ENCODE measurements around the gene CACNA2D1. TPM values are rescaled to one million over a fixed set of nuclear protein-coding genes. Genes with fewer than 3 reads are reported as not detected.
A peak's percentile ranks its signal among the peaks of the same experiment; 100 is the strongest.
"Not testable (repeated sequence)": the region's sequence is repeated elsewhere in the genome, so short reads cannot be mapped to it uniquely, and the experiment has no call there.

Gene CACNA2D1
- total RNA-seq, 1 donor from 2014 or later: 16.9 TPM

- ATAC-seq (peak; percentile 63), DNase-seq (ENCODE audit: low spot score) (no peak)
- intact Hi-C loops (cut with DNase I): no loop called here
These were observed 399.0 kb downstream of the CACNA2D1 start for GRCh38 chr7:82044497-82045080.

DNA sequence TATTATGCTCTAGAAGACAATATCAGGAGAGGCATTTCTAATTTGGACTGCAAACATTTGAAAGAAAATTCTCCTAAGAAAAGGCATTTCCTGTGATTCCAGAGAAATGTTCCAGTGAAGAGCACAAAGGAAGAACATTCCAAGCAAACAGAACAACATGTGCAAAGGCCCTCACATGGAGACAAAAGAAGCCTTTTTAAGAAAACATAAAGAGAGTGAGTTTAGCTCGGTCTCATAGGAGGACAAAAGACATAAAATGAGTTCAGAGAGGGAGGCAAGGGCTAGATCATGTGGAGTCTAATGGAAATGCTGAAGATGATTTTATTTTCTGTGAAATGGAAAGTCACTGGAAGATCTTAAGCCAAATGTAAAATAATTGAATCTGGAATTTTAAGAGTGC, 404.0 kb downstream of the CACNA2D1 start:
- intact Hi-C loops (cut with DNase I): no loop called here
- no peak for ATAC-seq
- DNase-seq (ENCODE audit: low spot score): no peak

DNA sequence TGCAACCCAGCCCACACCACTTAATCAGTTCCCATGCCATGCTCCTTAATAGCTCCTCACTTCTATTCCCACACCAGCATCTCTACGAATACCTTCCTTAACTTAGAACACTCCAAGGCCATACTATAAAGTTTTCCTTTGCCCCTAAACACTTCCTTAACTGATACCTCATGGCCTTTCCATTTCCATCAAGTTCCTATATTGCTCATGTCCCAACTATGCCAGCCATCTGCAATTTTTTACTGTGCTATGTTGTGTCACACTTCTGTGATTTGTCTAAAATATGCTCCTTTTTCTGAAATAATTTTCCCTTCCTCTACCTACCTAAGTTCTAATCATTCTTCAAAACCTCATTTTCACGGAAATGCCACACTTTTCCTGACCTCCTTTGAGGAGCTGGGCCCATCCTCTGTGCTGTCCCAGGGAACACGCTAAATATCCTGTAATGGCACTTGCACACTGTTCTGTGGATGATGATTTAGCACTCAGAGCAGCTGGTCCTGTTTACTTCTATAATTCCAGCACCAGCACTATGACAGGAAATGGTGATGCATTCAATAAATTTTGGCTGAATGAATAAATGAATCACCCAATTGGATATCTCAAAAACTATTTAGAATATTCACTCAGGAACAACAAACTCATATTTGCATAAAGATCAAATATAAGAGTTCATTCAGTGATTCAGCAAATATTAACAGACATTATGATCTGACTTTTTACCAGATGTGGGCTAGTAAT, 407.3 kb downstream of the CACNA2D1 start:
- intact Hi-C loops (cut with DNase I): no loop called here
- no peak for ATAC-seq
- DNase-seq (ENCODE audit: low spot score): no peak

DNA sequence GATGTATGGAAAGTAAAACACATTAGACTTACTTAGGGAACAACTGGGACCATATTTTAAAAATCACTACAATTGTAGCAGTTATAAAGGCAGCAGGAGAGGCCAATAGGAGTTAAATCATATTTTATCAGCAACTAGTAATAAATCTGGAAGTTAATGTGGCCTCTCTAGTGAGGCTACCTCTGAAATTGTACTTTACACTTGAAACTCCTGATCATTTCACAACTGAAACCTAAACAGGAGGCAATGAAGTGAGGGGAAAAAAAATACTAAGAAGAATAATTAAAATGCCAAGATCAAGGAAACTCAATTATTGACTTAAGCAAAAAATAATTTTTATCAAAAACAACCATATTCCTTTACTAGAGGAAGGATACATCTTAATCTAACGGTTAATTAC, 408.1 kb downstream of the CACNA2D1 start:
- intact Hi-C loops (cut with DNase I): no loop called here
- ATAC-seq (no peak), DNase-seq (ENCODE audit: low spot score) (no peak)

- intact Hi-C loops (cut with DNase I): no loop called here
- ATAC-seq (no peak), DNase-seq (ENCODE audit: low spot score) (no peak)
These were observed 410.7 kb downstream of the CACNA2D1 start for GRCh38 chr7:82032901-82033300.

DNA sequence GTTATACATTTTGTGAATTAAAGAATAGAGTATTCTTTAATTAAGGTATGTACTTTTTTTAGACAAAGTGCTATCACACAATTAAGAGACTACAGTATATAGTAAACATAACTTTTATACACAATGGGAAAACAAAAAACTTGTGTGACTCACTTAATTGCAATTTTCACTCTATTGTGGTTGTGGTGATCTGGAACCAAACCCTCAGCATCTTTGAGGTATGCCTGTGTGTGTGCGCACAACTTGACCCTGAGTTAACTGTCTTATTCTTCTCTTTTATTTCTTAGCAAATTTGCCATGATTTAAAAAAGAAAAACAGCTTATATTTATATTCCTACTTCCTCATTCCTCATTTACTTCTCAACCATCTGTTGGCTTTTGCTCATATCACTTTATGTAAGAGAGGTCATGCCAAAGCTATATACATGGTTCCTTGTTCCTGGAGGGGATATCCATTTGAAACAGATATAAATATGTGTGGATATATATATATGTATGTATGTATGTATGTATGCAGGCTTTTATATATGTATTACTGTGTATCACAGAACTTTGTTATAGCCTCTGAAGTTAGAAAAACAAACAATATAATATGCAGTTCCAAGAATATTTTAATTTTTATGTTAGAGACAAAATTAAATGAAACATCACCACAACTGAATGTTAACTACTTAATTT, 414.2 kb downstream of the CACNA2D1 start:
- no peak for DNase-seq (ENCODE audit: low spot score)
- no peak for ATAC-seq
- intact Hi-C loops (cut with DNase I): no loop called here

GRCh38 chr7:82028097-82028496, 415.5 kb downstream of the CACNA2D1 start:
- DNase-seq (ENCODE audit: low spot score) (no peak), ATAC-seq (no peak)
- intact Hi-C loops (cut with DNase I): no loop called here

DNA sequence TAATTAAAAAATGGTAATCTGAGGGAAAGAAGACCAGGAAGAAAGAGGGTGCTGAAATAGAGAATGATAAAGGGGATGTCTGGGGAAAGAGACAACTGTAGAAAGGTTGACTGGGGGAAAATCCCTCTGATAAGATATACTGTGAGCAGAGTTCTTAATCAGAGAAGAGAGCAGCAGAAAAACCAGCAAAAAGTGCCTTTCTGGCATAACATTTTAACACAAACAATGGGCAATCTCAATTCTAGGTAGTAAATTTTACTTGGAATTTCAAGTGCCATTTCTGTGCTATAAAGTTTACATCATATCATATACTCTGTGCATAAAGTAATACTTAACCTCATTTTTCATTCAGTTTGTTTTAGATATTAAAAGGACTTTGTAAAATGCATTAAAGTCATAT, 421.9 kb downstream of the CACNA2D1 start:
- no peak for ATAC-seq
- intact Hi-C loops (cut with DNase I): no loop called here
- no peak for DNase-seq (ENCODE audit: low spot score)

DNA sequence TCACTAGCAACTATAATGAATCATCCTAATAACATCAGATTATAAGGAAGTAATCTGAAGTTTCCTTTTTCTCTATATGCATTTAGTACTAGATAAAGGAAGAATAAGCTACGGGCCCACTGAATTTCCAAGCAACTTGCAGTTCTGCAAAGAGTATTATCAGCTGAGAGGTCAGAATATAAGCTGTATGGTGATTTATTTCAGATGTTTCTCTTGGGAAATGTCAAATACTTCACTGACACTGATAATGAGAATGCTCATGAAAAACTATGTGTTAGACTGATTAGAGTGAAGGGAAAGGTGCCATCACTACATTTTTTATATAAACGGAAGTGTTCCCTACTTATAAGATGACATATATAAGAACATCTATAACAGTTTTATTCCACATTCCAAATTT, 422.5 kb downstream of the CACNA2D1 start:
- intact Hi-C loops (cut with DNase I): no loop called here
- ATAC-seq (no peak), DNase-seq (ENCODE audit: low spot score) (no peak)

- ATAC-seq: peak; percentile 42
- intact Hi-C loops (cut with DNase I): no loop called here
- no peak for DNase-seq (ENCODE audit: low spot score)
These were observed 423.8 kb downstream of the CACNA2D1 start for GRCh38 chr7:82019551-82020475.

DNA sequence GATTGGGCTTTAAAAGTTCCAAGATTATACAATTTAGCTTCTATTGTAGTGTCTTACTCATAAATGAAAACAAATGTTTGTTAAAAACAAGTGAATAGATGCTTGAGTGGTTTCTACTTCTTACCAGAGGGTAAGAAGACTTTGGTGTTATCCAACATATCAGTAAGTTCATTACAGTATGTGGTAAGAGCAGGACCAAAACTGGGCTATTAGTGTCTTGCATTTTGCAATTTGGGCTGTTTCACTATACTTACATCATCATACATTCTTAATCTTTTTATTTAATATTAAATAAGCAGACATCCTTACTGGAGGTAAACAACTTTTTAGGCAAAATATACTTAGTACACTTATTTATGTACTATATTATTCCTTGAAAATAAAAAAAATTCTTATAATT, 425.4 kb downstream of the CACNA2D1 start:
- intact Hi-C loops (cut with DNase I): no loop called here
- DNase-seq (ENCODE audit: low spot score) (no peak), ATAC-seq (no peak)

DNA sequence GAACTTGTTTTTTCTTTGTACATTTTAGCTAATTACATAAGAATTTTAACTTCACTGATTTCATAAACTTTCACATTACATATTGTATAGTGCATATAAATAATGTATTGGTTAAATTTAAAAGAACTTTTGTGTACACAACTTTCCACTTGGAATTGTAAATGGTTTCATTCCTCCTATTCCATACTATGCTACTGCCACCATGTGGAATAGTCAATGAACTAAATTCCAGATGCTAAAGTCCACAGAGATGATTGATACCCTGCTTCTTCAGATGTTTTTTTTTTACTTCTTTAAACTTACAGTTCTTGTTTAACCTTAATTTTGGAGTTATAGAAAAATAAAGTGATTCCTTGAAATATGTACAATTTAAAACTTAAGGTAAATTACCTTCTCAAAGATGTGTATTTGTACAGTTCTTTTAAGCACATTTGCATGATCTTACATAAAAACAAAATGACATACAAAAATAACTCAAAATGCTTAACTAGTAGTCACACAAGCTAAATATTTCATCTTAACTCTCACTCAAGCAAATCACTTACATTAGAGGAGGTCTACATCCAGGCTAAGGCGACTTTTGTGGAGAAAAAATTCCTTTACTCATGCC, 426.1 kb downstream of the CACNA2D1 start:
- DNase-seq (ENCODE audit: low spot score) (no peak), ATAC-seq (no peak)
- intact Hi-C loops (cut with DNase I): no loop called here

GRCh38 chr7:82015751-82016150, 427.8 kb downstream of the CACNA2D1 start:
- intact Hi-C loops (cut with DNase I): no loop called here
- no peak for DNase-seq (ENCODE audit: low spot score)
- no peak for ATAC-seq

GRCh38 chr7:82014574-82014973, 429.0 kb downstream of the CACNA2D1 start:
- ATAC-seq; intact Hi-C loops (cut with DNase I); DNase-seq (ENCODE audit: low spot score): not testable (repeated sequence)

- intact Hi-C loops (cut with DNase I): no loop called here
- ATAC-seq: no peak
- DNase-seq (ENCODE audit: low spot score): no peak
These were observed 431.1 kb downstream of the CACNA2D1 start for GRCh38 chr7:82012453-82012852.

- DNase-seq (ENCODE audit: low spot score): no peak
- intact Hi-C loops (cut with DNase I): no loop called here
- no peak for ATAC-seq
These were observed 433.2 kb downstream of the CACNA2D1 start for GRCh38 chr7:82010416-82010815.

- ATAC-seq: no peak
- intact Hi-C loops (cut with DNase I): no loop called here
- no peak for DNase-seq (ENCODE audit: low spot score)
These were observed 436.3 kb downstream of the CACNA2D1 start for GRCh38 chr7:82007315-82007714.

GRCh38 chr7:82005056-82005455, 438.5 kb downstream of the CACNA2D1 start:
- DNase-seq (ENCODE audit: low spot score) (no peak), ATAC-seq (no peak)
- intact Hi-C loops (cut with DNase I): no loop called here

GRCh38 chr7:81993186-81993585, 450.4 kb downstream of the CACNA2D1 start:
- DNase-seq (ENCODE audit: low spot score) (no peak), ATAC-seq (no peak)
- intact Hi-C loops (cut with DNase I): no loop called here
